ENCODE measurements around the gene SLC25A44.
"Not testable (repeated sequence)": the region's sequence is repeated elsewhere in the genome, so short reads cannot be mapped to it uniquely, and the experiment has no call there.

Gene SLC25A44

DNA sequence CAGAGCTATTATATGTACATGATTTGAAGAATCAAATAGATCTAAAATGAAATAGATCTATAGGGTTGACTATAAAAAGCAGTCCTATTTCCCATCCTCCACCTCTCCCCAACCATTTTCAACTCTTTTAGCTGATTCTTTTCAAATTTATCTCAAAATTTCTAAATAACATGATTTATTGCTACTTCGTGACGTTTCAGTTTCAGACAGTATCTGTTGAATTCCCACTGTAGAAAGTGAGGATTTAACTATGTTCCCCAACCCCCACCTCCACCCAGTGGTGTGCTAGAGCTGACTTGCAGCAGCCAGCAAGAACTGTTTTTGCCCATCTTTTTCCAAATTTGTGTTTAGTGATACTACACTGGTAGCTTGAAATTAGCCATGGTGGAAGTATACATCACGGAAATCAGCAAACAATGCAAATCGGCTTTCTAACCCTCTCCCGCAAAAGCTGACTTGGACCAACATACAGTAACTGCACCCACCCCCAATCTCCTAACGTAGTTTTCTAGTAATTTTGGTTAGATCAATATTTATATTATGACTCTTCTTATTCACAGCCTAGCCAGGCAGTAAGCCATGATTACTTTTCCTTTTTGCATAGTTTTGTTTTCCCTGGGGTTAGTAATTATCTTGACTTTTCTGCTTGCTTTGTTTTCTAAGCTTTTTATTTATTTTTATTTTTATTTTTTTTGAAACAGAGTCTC is 29.6 kb upstream of the SLC25A44 start:
- DNase-seq (ENCODE audit: low read depth) = no peak

GRCh38 chr1:156165083-156165482 is 28.8 kb upstream of the SLC25A44 start:
- no peak for DNase-seq (ENCODE audit: low read depth)

DNA sequence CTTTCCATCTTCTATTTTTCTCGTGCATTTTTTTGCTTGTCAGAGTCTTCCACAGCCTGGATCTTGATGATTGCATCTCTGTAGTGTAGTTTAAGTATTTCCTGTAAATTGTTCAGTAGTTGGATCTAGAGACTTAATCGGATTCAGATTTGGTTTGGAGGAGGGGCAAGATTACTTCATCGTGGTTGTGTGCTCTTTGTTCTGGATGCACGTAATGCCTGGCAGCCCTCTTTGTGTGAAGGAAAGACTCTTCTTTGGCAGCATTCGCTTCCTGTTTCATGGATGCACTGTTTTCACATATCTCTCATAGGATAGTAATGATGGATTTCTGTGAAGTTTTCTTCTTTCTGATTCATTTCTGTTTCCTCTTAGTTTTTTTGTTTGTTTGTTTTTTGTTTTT is 26.4 kb upstream of the SLC25A44 start:
- DNase-seq (ENCODE audit: low read depth) = no peak

- DNase-seq (ENCODE audit: low read depth) = no peak
Measured at GRCh38 chr1:156172696-156173470, 21.0 kb upstream of the SLC25A44 start.

GRCh38 chr1:156176610-156177210 is 17.2 kb upstream of the SLC25A44 start:
- no peak for DNase-seq (ENCODE audit: low read depth)

- DNase-seq (ENCODE audit: low read depth) = no peak
Measured at GRCh38 chr1:156177919-156178654, 15.8 kb upstream of the SLC25A44 start.

DNA sequence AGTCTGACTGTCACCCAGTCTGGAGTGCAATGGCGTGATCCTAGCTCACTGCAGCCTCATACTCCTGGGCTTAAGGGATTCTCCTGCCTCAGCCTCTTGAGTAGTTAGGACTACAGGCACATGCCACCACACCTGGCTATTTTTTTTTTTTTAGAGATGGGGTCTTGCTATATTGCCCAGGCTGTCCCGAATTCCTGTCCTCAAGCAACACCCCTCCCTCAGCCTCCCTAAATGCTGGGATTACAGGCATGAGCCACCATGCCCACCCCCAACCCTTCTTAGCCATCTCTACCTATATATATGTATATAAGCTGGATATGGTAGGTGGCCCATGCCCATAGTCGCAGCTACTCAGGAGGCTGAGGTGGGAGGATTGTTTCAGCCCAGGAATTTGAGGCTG is 13.4 kb upstream of the SLC25A44 start:
- DNase-seq (ENCODE audit: low read depth) = no peak

GRCh38 chr1:156181391-156181924 is 12.4 kb upstream of the SLC25A44 start:
- DNase-seq (ENCODE audit: low read depth) = not testable (repeated sequence)

- not testable (repeated sequence) for DNase-seq (ENCODE audit: low read depth)
Measured at GRCh38 chr1:156182010-156182779, 11.7 kb upstream of the SLC25A44 start.

DNA sequence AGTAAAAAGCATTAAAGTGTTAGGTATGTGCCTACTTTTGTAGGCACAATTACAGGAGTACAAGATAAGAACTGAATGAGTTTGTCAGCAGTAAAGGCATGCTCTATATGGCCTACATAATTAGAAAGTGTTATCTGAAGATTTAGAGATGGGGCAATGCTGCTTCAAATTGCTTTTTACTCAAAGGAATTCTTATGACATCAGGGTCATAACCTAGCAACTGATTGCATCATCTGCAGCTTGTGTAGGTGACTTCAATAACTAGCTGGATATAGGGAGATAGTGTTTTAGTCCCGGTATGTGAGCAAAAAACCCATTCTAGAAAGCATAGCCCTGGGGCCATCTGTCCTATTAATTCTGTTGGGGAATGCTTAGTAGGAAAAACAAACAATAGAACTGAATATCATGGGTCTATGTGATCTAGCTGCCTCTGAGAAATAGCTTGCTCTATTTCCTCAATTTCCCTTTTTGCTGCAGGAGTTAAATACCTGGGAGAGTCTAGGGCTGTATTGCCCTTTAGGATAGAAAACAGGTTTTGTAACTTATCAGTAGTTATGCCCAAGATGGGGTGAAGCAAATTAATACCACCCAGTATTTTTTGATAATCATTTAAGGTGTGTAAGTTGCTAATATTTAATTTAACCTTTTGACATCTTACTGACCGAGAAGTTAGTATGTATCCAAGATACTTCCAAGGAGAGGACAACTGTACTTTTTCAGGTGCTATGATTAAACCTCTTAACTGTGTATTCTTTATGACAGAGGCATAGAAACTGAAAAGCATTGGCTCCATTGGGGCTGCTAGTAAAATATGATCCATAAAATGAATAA is 7.3 kb upstream of the SLC25A44 start:
- DNase-seq (ENCODE audit: low read depth) = not testable (repeated sequence)

- DNase-seq (ENCODE audit: low read depth) = not testable (repeated sequence)
Measured at GRCh38 chr1:156190265-156190664, 3.6 kb upstream of the SLC25A44 start.

DNA sequence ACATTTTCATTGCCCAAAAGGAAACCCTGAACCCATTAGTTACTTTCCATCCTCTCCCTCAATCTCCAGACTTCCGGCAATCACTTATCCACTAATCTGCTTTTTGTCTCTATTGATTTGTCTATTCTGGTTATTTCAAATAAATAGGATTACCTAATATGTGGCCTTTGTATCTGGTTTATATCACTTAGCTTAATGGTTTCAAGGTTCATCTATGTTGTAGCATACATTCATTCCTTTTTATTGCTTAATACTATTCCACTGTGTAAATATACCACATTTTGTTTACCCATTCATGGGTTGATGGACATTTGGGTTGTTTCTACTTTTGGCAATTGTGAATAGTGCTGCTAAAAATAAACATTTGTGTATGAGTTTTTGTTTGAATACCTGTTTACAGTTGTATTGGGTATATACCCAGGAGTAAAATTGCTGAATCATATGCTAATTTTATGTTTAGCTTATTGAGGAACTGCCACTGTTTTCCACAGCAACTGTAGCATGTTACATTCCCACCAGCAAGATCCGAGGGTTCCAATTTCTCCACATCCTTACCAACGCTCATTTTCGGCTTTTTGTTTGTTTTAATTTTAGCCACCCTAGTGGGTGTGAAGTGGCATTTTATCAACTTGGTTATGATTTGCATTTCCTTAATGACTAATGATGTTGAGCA is 2.5 kb upstream of the SLC25A44 start:
- no peak for DNase-seq (ENCODE audit: low read depth)

DNA sequence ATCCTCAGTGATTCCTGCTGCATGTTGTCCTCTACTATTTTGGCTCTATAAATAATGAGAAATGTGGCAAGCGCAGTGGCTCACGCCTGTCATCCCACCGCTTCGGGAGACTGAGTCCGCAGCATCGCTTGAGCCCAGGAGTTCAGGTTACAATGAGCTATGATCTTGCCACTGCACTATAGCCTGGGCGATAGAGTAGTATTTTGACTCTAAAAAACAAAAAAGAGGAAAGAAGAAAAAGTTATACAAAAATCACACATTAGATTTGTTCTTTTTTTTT is 756 bp upstream of the SLC25A44 start:
- no peak for DNase-seq (ENCODE audit: low read depth)

DNA sequence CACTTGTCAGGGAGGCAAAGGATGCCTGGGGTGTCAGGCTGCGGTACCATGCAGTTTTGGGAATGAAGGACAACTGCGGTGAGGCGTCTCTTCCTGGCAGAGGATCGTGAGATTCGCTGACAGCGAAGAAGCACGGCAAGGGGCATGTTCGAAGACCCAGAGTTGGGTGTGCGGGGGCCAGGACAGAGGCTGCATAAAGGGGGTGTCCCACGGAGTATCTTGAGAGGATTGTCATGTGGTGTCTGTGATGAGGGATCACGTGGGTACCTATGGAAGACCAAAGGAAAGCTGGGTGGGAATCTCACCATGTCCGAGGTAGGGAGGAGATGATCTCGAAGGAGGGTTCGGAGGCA is 372 bp downstream of the SLC25A44 start:
- no peak for DNase-seq (ENCODE audit: low read depth)

GRCh38 chr1:156195853-156196252 is 1.9 kb downstream of the SLC25A44 start:
- DNase-seq (ENCODE audit: low read depth) = no peak

- DNase-seq (ENCODE audit: low read depth) = no peak
Measured at GRCh38 chr1:156196445-156196844, 2.5 kb downstream of the SLC25A44 start.

DNA sequence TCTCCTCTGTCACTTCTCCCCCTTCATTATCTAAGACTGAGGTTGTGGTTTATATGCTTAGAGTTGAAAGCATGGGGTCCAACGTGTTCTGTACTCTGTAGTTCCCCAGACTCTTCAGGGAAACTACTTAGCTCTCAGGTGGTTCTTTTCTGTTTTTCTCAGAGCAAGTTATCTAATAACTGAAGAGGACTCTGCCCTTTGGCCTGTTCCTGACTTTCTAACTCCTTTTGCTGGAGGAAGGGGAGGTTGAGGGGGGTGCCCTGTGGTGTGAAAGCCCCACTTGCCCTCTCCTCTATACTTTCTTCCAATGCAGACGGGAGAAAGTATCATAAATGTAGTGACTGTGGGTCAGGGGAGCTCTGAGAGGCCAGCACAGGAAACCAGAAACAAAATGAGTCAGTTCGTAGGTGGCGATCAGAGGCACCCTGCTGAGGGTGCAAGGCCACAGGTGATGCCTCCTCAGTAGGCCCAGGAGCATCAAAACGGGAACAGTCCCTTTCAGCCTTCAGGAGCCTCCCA is 5.0 kb downstream of the SLC25A44 start:
- DNase-seq (ENCODE audit: low read depth) = no peak

DNA sequence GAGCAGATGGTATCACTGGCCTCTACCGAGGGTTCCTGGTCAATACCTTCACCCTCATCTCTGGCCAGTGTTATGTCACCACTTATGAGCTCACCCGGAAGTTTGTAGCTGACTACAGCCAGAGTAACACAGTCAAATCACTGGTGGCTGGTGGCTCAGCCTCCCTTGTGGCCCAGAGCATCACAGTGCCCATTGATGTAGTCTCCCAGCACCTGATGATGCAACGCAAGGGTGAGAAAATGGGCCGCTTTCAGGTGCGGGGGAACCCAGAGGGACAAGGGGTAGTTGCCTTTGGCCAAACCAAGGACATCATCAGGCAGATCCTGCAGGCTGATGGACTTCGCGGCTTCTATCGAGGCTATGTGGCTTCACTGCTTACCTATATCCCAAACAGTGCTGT is 6.1 kb downstream of the SLC25A44 start:
- DNase-seq (ENCODE audit: low read depth) = no peak

DNA sequence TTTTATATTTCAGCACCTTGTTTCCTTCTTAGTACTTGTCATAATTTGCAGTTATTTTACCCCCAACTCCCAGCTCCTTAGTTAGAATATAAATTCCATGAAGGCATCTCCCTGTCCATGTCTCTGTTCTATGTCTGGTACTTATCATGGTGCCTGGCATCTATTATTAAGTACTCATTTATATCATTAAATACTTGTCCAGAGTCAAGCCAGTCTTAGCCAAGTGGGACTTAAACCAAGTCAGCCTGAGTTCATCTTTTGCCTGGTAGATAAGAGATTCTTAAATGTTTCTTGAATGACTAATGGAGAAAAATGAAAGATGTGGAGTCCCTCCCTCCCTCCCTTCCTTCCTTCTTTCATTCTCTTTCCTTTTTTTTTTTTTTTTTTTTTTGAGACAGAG is 9.4 kb downstream of the SLC25A44 start:
- peak; percentile 60 for DNase-seq (ENCODE audit: low read depth)

GRCh38 chr1:156204686-156205085 is 10.8 kb downstream of the SLC25A44 start:
- no peak for DNase-seq (ENCODE audit: low read depth)
